Neutrophil (primary cell): ENCODE data around the gene NSFL1C.

Experiments
- H3K27ac ChIP-seq: fragments of 200-600 bp; sonication (generic); 2 replicates; pipeline ENCODE4 v1.5.1; 2016; ENCODE audit warnings: mild to moderate bottlenecking, moderate library complexity
- H3K27me3 ChIP-seq: fragments of 200-600 bp; sonication (generic); 2 replicates; pipeline ENCODE4 v1.6.0; 2016; ENCODE audit warnings: mild to moderate bottlenecking
- H3K36me3 ChIP-seq: fragments of 200-600 bp; sonication (generic); 2 replicates; pipeline ENCODE4 v1.5.1; 2017
- H3K4me1 ChIP-seq, 2 experiments: fragments of 200-600 bp in 1 of 2; sonication (generic) in 1 of 2; 1 replicate in 1 of 2; 2 replicates in 1 of 2; pipeline versions ENCODE4 v1.5.1 to v1.6.1; 2013 to 2016; ENCODE audit warnings: low read depth in 1 of 2, low read length in 1 of 2, mild to moderate bottlenecking in 1 of 2, moderate library complexity in 1 of 2; ENCODE audit not compliant: control insufficient read depth in 1 of 2, insufficient read depth in 1 of 2
- H3K4me3 ChIP-seq, 2 experiments: fragments of 200-600 bp in 1 of 2; sonication (generic) in 1 of 2; 1 replicate in 1 of 2; 2 replicates in 1 of 2; pipeline ENCODE4 v1.5.1; 2013 to 2016; ENCODE audit warnings: low read depth in 1 of 2, low read length in 1 of 2, mild to moderate bottlenecking in 1 of 2, moderate library complexity in 1 of 2
- H3K9me3 ChIP-seq: fragments of 200-600 bp; sonication (generic); 2 replicates; pipeline ENCODE4 v1.5.1; 2016
- CTCF ChIP-seq: fragments of 200-600 bp; sonication (generic); IDR thresholded peaks from 2 replicates; pipeline ENCODE4 v1.5.1; 2016; ENCODE audit warnings: antibody characterized with exemption

Gene NSFL1C

GRCh38 chr20:1450926-1451491 lies 15.6 kb downstream of the NSFL1C start:
- H3K4me3 ChIP-seq: no peak overlapping the region

GRCh38 chr20:1449370-1449769 lies 17.3 kb downstream of the NSFL1C start:
- Histone ChIP-seq H3K27ac (no peak overlapping the region), H3K4me1 (no peaks in the 10 kb centered on the region), H3K36me3 (peaks cover 100% of the 10 kb centered on the region), H3K4me3 (no peak overlapping the region), H3K27me3 (no peaks in the 10 kb centered on the region), H3K9me3 (peaks cover 4% of the 10 kb centered on the region)
- no peak for TF ChIP-seq CTCF

More at GRCh38 chr20:1450926-1451491, 15.6 kb downstream of the NSFL1C start:
- Histone ChIP-seq H3K4me1 (no peaks in the 10 kb centered on the region), H3K27ac (no peak overlapping the region), H3K36me3 (peaks cover 100% of the 10 kb centered on the region), H3K27me3 (no peaks in the 10 kb centered on the region), H3K9me3 (peaks cover 4% of the 10 kb centered on the region)
- TF ChIP-seq CTCF: no peak

DNA sequence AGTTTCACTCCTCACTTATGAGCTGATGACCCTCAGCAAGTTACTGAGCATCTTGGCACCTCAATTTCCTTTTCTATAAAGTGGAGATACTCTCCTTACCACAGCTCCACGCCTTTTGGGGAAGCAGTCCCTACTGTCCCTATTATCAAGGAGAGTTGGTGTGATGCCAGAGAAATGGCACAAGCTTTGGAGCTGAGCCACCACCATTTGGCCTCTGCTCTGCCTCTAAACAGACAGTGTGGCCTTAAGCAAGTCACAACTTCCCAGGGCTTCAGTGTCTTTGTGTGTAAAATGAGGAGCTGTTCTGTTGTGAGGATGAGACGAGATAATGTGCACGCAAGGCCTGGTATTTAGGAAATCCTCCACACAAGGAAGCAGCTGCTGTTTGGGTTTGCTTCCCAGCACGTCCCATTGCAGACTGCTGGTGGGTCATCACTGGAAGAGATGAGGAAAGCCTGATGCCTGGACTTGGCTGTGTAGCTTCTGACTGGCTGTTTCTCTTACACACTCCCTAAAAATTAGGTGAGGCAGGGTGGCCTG lies 18.5 kb downstream of the NSFL1C start:
- H3K27me3 ChIP-seq: no peaks in the 10 kb centered on the region
- no peak overlapping the region for H3K4me3 ChIP-seq
- no peaks in the 10 kb centered on the region for H3K4me1 ChIP-seq
- H3K36me3 ChIP-seq: peaks cover 100% of the 10 kb centered on the region
- no peak for TF ChIP-seq CTCF
- H3K27ac ChIP-seq: no peak overlapping the region
- H3K9me3 ChIP-seq: peaks cover 4% of the 10 kb centered on the region

DNA sequence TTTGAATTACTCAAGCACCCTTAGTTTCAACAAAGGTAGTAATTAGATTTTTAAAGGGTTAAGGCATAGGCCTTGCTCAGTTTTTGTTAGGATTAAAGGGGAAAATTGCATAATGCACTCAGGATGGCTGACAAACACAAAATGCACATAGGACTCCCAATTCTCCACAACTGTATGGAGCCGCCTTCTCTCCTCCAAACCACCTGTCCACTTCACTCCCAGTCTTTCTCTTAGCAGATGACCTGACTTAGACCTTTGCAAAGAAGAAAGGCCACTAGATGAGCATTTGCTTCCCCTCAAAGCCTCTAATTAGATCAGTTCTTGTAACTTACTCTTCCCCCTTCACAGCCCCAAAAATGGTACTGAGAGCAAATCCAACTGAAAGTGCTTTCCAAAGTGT lies 20.1 kb downstream of the NSFL1C start:
- H3K27me3 ChIP-seq: no peaks in the 10 kb centered on the region
- no peak overlapping the region for H3K27ac ChIP-seq
- TF ChIP-seq CTCF: no peak
- H3K36me3 ChIP-seq: peaks cover 100% of the 10 kb centered on the region
- no peak overlapping the region for H3K4me3 ChIP-seq
- no peaks in the 10 kb centered on the region for H3K4me1 ChIP-seq
- H3K9me3 ChIP-seq: no peaks in the 10 kb centered on the region

GRCh38 chr20:1443085-1443484 lies 23.6 kb downstream of the NSFL1C start:
- Histone ChIP-seq H3K36me3 (peaks cover 97% of the 10 kb centered on the region), H3K9me3 (no peaks in the 10 kb centered on the region), H3K27me3 (no peaks in the 10 kb centered on the region), H3K4me3 (no peak overlapping the region), H3K4me1 (no peaks in the 10 kb centered on the region), H3K27ac (no peak overlapping the region)
- TF ChIP-seq CTCF: no peak
